Lung (tissue), 12 donors: ENCODE results near the gene TTC31. TPM values are rescaled to one million over a fixed set of nuclear protein-coding genes. Genes with fewer than 3 reads are reported as not detected.

Experiments
- ATAC-seq: fragments of 200-7000 bp; cut with Tn5 transposase; one replicate; pipeline ENCODE4 v1.9.1; 2020; ENCODE audit warnings: moderate number of reproducible peaks; ENCODE audit not compliant: insufficient read depth, low FRiP score
- DNase-seq, 3 donors: peaks; one replicate each; pipeline ENCODE4 v3.0.0-alpha.2; 2013 to 2017
- H3K27ac ChIP-seq, 2 donors: one replicate each; pipeline ENCODE4 v1.5.1; 2013; ENCODE audit warnings: mild to moderate bottlenecking in 2 of 2, moderate library complexity in 2 of 2, control low read depth in 1 of 2, inconsistent platforms in 1 of 2, low read depth in 1 of 2, low read length in 1 of 2
- H3K27me3 ChIP-seq, 3 donors: one replicate each; pipeline ENCODE4 v1.5.1; 2013; ENCODE audit warnings: low read length in 2 of 3; ENCODE audit not compliant: control insufficient read depth in 3 of 3, insufficient read depth in 3 of 3
- H3K36me3 ChIP-seq, 4 donors: one replicate each; pipeline ENCODE4 v1.5.1; 2013; ENCODE audit warnings: low read length in 4 of 4, mild to moderate bottlenecking in 1 of 4, moderate library complexity in 1 of 4; ENCODE audit not compliant: control insufficient read depth in 4 of 4, insufficient read depth in 4 of 4
- H3K4me1 ChIP-seq, 5 donors: one replicate each; pipeline ENCODE4 v1.5.1; 2013; ENCODE audit warnings: low read length in 5 of 5, mild to moderate bottlenecking in 2 of 5, moderate library complexity in 1 of 5; ENCODE audit not compliant: control insufficient read depth in 5 of 5, insufficient read depth in 5 of 5
- H3K4me3 ChIP-seq: one replicate; pipeline ENCODE4 v1.5.1; 2013; ENCODE audit warnings: mild to moderate bottlenecking, control low read depth, moderate library complexity
- H3K9ac ChIP-seq, 2 donors: one replicate each; pipeline ENCODE4 v1.5.1; 2013; ENCODE audit warnings: low read length in 2 of 2, control low read depth in 1 of 2; ENCODE audit not compliant: insufficient read depth in 1 of 2
- H3K9me3 ChIP-seq, 4 donors: one replicate each; pipeline ENCODE4 v1.5.1; 2013; ENCODE audit warnings: low read length in 3 of 4, mild to moderate bottlenecking in 1 of 4, moderate library complexity in 1 of 4; ENCODE audit not compliant: control insufficient read depth in 4 of 4, insufficient read depth in 3 of 4
- CTCF ChIP-seq: IDR thresholded peaks from 2 replicates; pipeline ENCODE4 v1.5.1; 2012; ENCODE audit warnings: mild to moderate bottlenecking; ENCODE audit errors: control extremely low read depth, extremely low read depth
- WGBS, 2 donors: extraction: QIAGEN DNeasy Blood & Tissue Kit; methylation state at CpG; one replicate each; pipeline ENCODE4 v1.1.7; 2013; 5-methylcytosine and 5-hydroxymethylcytosine counted together
- polyA plus RNA-seq, 2 donors: library from polyadenylated mRNA; stranded (reverse); fragments of 200-250 nt; gene quantifications; one replicate each; pipeline ENCODE4 v1.2.1, GENCODE V29; 2013
- total RNA-seq, 2 donors: library from RNA; depleted of rRNA in 1 of 2; stranded (reverse); fragments of >200 nt in 1 of 2; gene quantifications; one replicate each; pipeline ENCODE4 v1.2.1, GENCODE V29; 2014 to 2021
- donor health status: control.
- donor health status: control.
- donor health status: Bipolar disorder and iron deficiency.
- donor health status: healthy.
- donor health status: DM: yes; HTN: yes; CAD: no.

Gene TTC31
- total and polyA plus RNA-seq, 4 donors: 13.7 to 23.7 (median 20.0) TPM

GRCh38 chr2:74528600-74529356 lies 45.9 kb downstream of the TTC31 start:
- peak overlapping the region; percentile 99 for H3K4me3 ChIP-seq
- 17% methylated on average over 29 of the region's 29 CpGs for WGBS, 2 donors
- no peaks in the 10 kb centered on the region for H3K9me3 ChIP-seq
- H3K4me1 ChIP-seq: peaks cover 8 to 23% (median 11%) of the 10 kb centered on the region in 5 donors
- no peak for TF ChIP-seq CTCF
- H3K27ac ChIP-seq: peak overlapping the region; percentile 87 to 97
- ATAC-seq (no peak), DNase-seq (no peak)
- H3K27me3 ChIP-seq: no peaks in the 10 kb centered on the region
- H3K9ac ChIP-seq: peak overlapping the region; percentile 84 to 90
- H3K36me3 ChIP-seq: peaks cover 14 to 40% (median 35%) of the 10 kb centered on the region in 4 donors

GRCh38 chr2:74529357-74530238 lies 46.7 kb downstream of the TTC31 start, which contains the start of the genes AUP1 and HTRA2:
AUP1 (minus strand) TSS chr2:74529706; CDS start chr2:74529629, 77 bp downstream.
HTRA2 (plus strand) TSS chr2:74529933; CDS start chr2:74530007, 74 bp downstream.
- peaks cover 8 to 23% (median 11%) of the 10 kb centered on the region in 5 donors for H3K4me1 ChIP-seq
- H3K36me3 ChIP-seq: peaks cover 14 to 44% (median 35%) of the 10 kb centered on the region in 4 donors
- peak within 1 kb of the TSS; percentile 99 for H3K4me3 ChIP-seq
- ATAC-seq (peak; percentile 97), DNase-seq (peak; percentile 99)
- H3K27ac ChIP-seq: peak within 1 kb of the TSS; percentile 87 to 97
- H3K9me3 ChIP-seq: no peaks in the 10 kb centered on the region
- no peaks in the 10 kb centered on the region for H3K27me3 ChIP-seq
- 0% methylated on average over 72 to 87 of the region's 87 CpGs for WGBS, 2 donors
- H3K9ac ChIP-seq: peak within 1 kb of the TSS; percentile 84 to 90
- TF ChIP-seq CTCF: no peak

- Histone ChIP-seq H3K9ac (peak overlapping the region in 1 of 2 donors; percentile 62), H3K4me3 (peak overlapping the region; percentile 69), H3K27me3 (no peaks in the 10 kb centered on the region), H3K4me1 (peaks cover 8 to 23% (median 11%) of the 10 kb centered on the region in 5 donors), H3K9me3 (no peaks in the 10 kb centered on the region), H3K27ac (peak overlapping the region; percentile 67 to 81), H3K36me3 (peaks cover 14 to 44% (median 34%) of the 10 kb centered on the region in 4 donors)
- WGBS, 2 donors: 3 to 4% methylated on average over 50 to 54 of the region's 54 CpGs
- DNase-seq (peak; percentile 43 to 61 (median 56)), ATAC-seq (no peak)
- no peak for TF ChIP-seq CTCF
Observed at GRCh38 chr2:74530239-74531187, 47.6 kb downstream of the TTC31 start.
